Choroid plexus epithelial cell (primary cell): ENCODE data around the gene DIAPH1.
A peak's percentile ranks its signal among the peaks of the same experiment; 100 is the strongest.

Experiments
- DNase-seq: peaks from one replicate; pipeline ENCODE4 v3.0.0-alpha.2; 2010; ENCODE audit warnings: low read depth
- H3K4me3 ChIP-seq: 2 replicates; pipeline ENCODE4 v1.5.1; 2011; ENCODE audit warnings: low read depth, mild to moderate bottlenecking, control low read depth, low read length, moderate library complexity
- CTCF ChIP-seq: conservative IDR thresholded peaks from 2 replicates; pipeline ENCODE4 v1.5.1; 2011; ENCODE audit warnings: low read depth, mild to moderate bottlenecking, control low read depth, inconsistent platforms, low read length, moderate library complexity

DIAPH1 gene

GRCh38 chr5:141495453-141495811 is 123.4 kb downstream of the DIAPH1 start:
- DNase-seq = no peak
- TF ChIP-seq CTCF = no peak
- peak overlapping the region; percentile 36 for H3K4me3 ChIP-seq

- TF ChIP-seq CTCF = no peak
- DNase-seq = peak; percentile 30
- peak overlapping the region; percentile 36 for H3K4me3 ChIP-seq
Observed at GRCh38 chr5:141494761-141495452, 123.9 kb downstream of the DIAPH1 start.

GRCh38 chr5:141493500-141494422 is 125.0 kb downstream of the DIAPH1 start:
- H3K4me3 ChIP-seq = no peak overlapping the region
- no peak for TF ChIP-seq CTCF
- peak; percentile 19 for DNase-seq

GRCh38 chr5:141492168-141492885 is 126.5 kb downstream of the DIAPH1 start:
- no peak for DNase-seq
- no peak for TF ChIP-seq CTCF
- no peak overlapping the region for H3K4me3 ChIP-seq

GRCh38 chr5:141491323-141492167 is 127.3 kb downstream of the DIAPH1 start:
- no peak for DNase-seq
- H3K4me3 ChIP-seq = no peak overlapping the region
- no peak for TF ChIP-seq CTCF

GRCh38 chr5:141490771-141491170 is 128.0 kb downstream of the DIAPH1 start:
- no peak for TF ChIP-seq CTCF
- no peak overlapping the region for H3K4me3 ChIP-seq
- no peak for DNase-seq
